GM19397 (cell line): Measurements from ENCODE around the gene STX1A.
A peak's percentile ranks its signal among the peaks of the same experiment; 100 is the strongest.
"Not testable (repeated sequence)": the region's sequence is repeated elsewhere in the genome, so short reads cannot be mapped to it uniquely, and the experiment has no call there.

ENCODE experiments used
- ATAC-seq: cut with Tn5 transposase; IDR thresholded peaks from one replicate; pipeline ENCODE4 v1.9.1; 2021; ENCODE audit warnings: mild to moderate bottlenecking, moderate library complexity; ENCODE audit not compliant: unreplicated experiment

Gene STX1A

GRCh38 chr7:73683788-73684693 is 35.4 kb downstream of the STX1A start:
- peak; percentile 7 for ATAC-seq

GRCh38 chr7:73683056-73683787 is 36.2 kb downstream of the STX1A start, which contains the start of the genes BUD23 and DNAJC30:
TSS of gene BUD23 (plus strand) at chr7:73683597. CDS start at chr7:73683626, 29 bp downstream.
TSS of gene DNAJC30 (minus strand) at chr7:73683453. CDS start at chr7:73683423, 30 bp downstream.
- ATAC-seq = peak; percentile 92

- no peak for ATAC-seq
Measured at GRCh38 chr7:73682745-73683055, 36.8 kb downstream of the STX1A start.

- no peak for ATAC-seq
Measured at GRCh38 chr7:73681031-73681430, 38.4 kb downstream of the STX1A start.

GRCh38 chr7:73680501-73680900 is 39.0 kb downstream of the STX1A start:
- ATAC-seq = no peak

- no peak for ATAC-seq
Measured at GRCh38 chr7:73679709-73680108, 39.8 kb downstream of the STX1A start.

GRCh38 chr7:73678862-73679261 is 40.6 kb downstream of the STX1A start:
- ATAC-seq = no peak

GRCh38 chr7:73676062-73676461 is 43.4 kb downstream of the STX1A start:
- ATAC-seq = not testable (repeated sequence)

- no peak for ATAC-seq
Measured at GRCh38 chr7:73674468-73675124, 44.9 kb downstream of the STX1A start.

- ATAC-seq = no peak
Measured at GRCh38 chr7:73671857-73672445, 47.5 kb downstream of the STX1A start.

GRCh38 chr7:73671322-73671661 is 48.2 kb downstream of the STX1A start:
- ATAC-seq = no peak

GRCh38 chr7:73669858-73670385 is 49.5 kb downstream of the STX1A start:
- ATAC-seq = no peak

- ATAC-seq = no peak
Measured at GRCh38 chr7:73669288-73669701, 50.2 kb downstream of the STX1A start.

- ATAC-seq = no peak
Measured at GRCh38 chr7:73668886-73669230, 50.6 kb downstream of the STX1A start.

- no peak for ATAC-seq
Measured at GRCh38 chr7:73668103-73668885, 51.2 kb downstream of the STX1A start.

- peak; percentile 90 for ATAC-seq
Measured at GRCh38 chr7:73667344-73668102, 51.9 kb downstream of the STX1A start, which contains the start of gene VPS37D. TSS of gene VPS37D (plus strand) at chr7:73667831. CDS start at chr7:73667959, 128 bp downstream.

- ATAC-seq = no peak
Measured at GRCh38 chr7:73663033-73663432, 56.4 kb downstream of the STX1A start.

- ATAC-seq = not testable (repeated sequence)
Measured at GRCh38 chr7:73660594-73660993, 58.9 kb downstream of the STX1A start.

GRCh38 chr7:73659983-73660382 is 59.5 kb downstream of the STX1A start:
- ATAC-seq = no peak
